GM19328 (cell line): ENCODE measurements around the gene SESN3.
"Not testable (repeated sequence)": the region's sequence is repeated elsewhere in the genome, so short reads cannot be mapped to it uniquely, and the experiment has no call there.

Experiments used
- ATAC-seq: cut with Tn5 transposase; IDR thresholded peaks from one replicate; pipeline ENCODE4 v1.9.1; 2021; ENCODE audit warnings: mild to moderate bottlenecking, moderate library complexity; ENCODE audit not compliant: unreplicated experiment

The SESN3 gene

GRCh38 chr11:95251896-95252295 lies 20.9 kb upstream of the SESN3 start:
- ATAC-seq: not testable (repeated sequence)

DNA sequence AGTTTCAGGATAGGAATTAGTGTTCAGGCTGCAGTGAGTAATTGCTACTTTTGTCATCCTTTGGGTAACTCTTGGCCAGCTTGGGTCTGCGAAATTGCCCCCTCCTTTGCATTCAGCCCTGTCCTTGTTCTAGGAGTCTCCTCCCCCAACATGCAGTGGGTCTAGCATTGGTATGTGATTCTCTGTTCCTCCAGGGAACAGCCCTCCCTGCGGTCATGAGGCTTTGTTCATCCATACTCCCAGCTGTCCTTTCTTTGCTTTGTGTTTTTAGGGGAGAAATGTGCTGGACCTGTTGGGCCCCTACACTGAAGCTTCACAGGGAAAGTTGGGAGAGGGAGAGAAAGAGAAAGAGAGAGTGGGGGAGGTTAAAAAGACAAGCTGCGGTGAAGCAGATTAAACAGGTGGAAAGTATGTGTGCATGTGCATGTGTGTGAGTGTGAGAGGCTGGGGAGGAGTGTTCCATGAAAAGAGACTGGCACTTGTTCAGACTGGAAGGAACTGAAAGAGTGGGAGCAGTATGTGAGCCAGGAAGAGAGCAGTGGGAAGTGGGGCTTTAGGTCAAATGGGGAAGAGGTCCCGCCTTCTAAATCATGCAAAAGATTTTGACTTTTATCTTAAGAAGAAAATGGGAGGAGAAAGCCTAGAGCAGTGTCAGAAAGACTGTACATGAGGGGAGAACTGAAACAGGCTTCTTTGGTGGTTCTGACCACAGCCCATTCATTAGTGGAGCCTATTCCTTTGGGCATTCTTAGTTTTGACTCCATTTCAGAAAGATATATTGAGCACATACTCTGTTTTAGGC lies 17.9 kb upstream of the SESN3 start:
- peak; percentile 78 for ATAC-seq

DNA sequence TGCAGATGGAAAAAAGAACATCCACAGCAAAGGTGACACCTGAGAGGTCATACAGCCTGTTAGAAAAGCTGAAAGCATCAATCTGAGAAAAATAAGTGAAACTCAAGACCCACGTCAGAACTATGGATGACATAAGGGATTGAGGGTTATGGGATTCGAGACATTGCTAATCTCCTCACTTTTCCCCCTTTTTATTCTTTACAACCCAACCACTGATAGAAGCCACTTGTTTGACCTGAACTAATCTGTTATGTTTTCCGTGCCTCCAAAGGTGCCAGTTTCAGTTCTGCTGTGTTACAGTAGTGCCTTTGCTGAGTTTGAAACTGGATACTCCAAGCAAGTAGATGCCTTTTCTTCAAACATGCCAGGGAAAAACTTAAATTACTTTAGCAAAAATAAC lies 16.9 kb upstream of the SESN3 start:
- no peak for ATAC-seq

GRCh38 chr11:95247127-95247684 lies 16.2 kb upstream of the SESN3 start:
- ATAC-seq: no peak

DNA sequence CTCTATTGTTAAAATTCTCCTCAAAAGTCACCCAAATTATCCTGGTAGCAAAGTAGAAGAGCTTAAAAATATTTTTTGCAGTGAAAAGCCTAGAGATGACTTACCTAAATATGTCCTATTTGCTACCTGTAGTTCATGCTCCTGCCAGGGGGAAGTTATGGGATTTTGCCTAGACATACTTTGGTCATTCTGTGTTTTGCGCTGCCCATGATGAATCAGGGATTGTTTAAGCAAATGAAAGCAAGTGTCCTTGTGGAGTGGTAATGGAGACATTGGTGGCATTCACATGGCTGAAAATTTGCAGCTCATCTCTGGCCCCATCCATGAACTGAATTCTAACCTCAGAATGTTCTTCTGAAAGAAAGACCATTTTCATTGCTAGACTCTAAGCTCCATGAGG lies 14.6 kb upstream of the SESN3 start:
- ATAC-seq: no peak

GRCh38 chr11:95245038-95245437 lies 14.0 kb upstream of the SESN3 start:
- no peak for ATAC-seq

DNA sequence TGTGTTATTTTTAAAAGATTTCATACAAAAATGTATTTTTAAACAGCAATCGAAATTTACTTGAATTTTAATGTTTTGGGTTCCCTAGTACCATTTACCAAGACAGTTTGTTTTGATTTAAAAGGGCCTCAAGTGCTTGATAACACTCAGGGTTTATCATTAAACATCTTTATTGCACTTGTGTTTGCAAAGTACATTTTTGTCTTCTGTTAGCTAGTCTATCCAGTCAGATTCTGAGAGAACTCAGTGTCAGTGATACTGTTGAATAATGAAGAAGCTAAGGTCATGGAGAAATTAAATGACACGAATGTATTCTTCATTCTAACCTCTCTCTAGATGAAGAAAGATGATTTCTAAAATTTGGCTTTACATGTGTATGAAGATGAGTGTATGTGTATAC lies 12.7 kb upstream of the SESN3 start:
- no peak for ATAC-seq

DNA sequence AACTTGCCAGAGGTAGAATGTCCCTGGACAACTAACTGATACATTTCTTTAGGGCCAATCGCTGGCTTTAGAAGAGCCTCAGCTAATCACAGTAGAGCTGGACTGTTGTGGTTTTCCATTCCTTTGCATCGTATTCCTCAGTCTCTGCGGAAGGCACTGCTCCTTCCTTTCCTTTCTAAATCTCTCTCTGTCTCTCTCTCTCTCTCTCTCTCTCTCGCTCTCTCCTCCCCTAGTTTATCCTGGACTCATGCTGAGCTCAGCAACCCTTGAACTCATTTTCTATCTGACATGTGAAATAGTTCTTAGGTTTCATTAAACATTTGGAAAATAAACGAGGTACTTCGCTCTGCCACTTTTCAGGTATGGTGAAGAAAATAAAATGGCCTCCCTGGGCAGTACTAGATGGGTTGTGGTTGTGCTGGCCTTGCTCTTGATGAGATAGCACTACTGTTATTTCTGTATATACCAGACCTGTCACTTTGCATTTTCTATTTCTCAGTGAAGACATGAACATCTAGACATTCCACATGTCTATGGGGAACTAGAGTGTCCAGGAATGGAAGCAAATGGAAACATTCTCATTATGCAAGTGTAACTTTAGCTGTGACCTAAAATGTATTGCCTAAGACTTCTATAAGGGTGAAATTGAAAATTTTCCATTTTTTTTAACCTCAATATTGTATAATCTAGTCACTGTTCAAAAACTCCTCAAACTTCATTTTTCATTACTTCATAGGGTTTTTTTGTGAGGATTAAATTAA lies 12.0 kb upstream of the SESN3 start:
- no peak for ATAC-seq

DNA sequence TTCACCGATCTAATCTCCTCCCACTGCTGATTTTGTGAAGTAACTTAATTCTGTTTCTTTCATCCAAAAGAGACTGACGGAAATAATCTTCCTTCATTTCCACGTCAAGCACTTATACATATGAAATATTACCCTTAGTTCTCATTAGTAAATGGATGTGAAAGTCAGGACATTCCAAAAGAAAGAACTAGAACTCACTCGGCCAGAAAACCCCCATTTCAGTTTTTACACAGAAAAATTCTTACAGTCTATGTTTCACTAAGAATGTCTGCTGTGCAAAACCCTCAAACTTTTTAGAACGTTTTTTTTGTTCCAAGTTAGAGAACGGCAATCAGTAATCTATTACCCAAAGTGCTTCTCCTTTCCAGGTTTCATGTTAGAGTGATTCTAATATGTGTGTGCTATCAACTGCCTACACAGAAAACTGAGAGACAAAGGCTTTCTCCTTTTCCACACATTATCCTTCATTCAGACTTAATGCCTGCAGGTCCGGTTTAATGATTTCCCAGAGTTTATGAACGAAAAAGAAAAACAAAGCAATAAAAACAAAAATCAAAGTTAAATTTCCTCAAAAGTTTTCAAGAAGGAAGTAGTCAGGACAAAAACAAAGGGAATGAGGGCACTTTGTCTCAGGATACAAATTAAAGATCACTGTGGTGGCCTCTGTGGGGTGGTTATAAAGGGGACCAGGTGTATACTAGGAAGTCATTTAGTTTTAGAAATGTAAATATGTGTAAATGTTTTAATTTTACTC lies 11.3 kb upstream of the SESN3 start:
- ATAC-seq: peak; percentile 44

DNA sequence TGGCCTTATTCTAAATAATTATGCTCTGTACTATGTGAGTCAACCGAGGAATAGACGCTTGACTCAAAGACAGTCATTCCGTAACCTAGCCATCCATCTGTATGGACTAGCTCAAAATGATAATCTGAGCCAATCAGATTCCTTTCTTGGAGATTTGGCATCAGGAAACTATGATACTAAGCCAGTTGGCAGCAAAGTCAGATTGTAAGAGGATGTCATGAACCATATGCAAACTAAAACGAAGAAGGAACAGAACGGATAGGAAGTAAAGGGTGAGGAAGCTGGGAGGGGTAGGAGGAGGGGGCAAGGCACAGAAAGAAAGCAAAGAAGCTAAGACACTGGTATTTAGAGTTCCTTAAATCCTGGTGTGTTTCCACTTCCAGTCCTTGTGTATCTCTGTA lies 10.7 kb upstream of the SESN3 start:
- ATAC-seq: peak; percentile 68

DNA sequence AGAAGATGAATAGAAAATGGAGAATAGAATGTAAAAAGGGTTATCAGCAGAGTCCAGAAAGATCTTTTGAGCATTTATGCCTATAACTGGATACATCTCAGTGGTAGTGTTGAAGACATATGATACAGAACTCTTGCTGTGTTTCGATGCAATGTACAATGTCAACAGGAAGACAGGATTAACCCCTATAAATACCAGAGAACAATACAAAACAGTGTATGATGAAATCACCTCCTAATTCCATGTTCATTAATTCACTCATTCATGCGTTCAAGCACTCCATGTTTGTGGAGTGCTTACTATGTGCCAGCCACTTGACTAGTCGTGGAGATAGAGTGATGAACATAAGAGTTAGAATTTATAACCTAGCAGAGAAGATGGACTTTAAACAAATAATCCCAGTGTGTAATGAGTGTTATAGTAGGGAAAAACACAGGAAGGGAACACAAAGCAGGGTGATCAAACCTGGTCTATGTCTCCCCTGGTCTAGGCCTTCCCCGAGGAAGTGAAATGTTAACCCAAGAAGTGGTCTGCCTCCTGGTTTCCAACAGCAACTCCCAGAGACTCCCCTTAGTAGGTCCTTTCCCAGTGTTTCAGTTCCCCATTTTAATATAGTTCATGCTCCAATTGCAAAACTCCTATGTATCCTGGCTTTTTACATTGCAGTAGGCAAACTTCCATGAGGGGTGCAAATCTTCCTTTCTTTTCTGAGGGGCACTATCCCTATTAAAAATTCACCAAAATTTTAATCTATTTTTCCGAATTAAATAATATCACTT lies 9.1 kb upstream of the SESN3 start:
- ATAC-seq: no peak

- no peak for ATAC-seq
Measured at GRCh38 chr11:95232666-95233065, 1.7 kb upstream of the SESN3 start.

- ATAC-seq: peak; percentile 15
Measured at GRCh38 chr11:95231881-95232605, 1.0 kb upstream of the SESN3 start.

GRCh38 chr11:95230810-95231126 lies 234 bp downstream of the SESN3 start:
- ATAC-seq: no peak

- ATAC-seq: peak; percentile 2
Measured at GRCh38 chr11:95229993-95230809, 801 bp downstream of the SESN3 start.

DNA sequence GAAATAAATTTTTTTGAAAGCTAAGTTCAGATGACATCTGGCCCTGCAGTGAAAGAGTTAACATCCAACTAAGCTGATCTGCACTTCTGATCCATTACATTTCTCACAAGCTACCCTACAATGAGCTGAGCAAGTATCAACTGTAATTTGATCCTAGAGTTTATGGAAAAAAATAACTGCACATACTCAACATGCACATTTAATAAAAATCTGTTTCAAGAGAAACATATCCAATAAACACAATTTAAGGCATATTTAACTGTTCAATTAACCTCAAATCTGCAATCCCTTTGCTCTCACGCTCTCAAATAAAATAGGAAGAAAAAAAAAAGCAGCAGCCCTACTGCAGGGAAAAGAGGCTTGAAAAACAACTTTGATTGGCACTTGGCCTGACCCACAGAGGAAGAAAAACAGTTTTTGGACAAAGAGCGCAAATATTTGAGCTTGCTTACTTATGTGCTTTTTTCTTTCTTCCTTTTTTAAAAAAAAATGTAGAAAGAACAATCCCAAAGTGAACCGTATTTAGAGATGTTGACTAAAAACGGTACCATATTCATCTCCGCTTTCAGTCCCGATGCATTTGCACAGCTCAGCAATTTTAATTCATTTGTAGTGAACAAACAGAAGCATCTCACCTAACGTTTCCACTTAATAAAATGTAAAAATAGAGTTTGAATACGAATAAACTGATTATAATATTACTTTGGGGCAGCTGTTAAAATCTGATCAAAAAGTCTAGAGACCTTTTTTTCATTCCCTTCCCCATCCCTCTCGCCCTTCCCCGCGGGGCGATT lies 1.6 kb downstream of the SESN3 start:
- ATAC-seq: no peak

- ATAC-seq: no peak
Measured at GRCh38 chr11:95228081-95228749, 2.8 kb downstream of the SESN3 start.

- ATAC-seq: not testable (repeated sequence)
Measured at GRCh38 chr11:95227060-95227459, 3.9 kb downstream of the SESN3 start.
